SU-DHL-6 (cell line): ENCODE measurements around the gene MUC20.
"Not testable (repeated sequence)": the region's sequence is repeated elsewhere in the genome, so short reads cannot be mapped to it uniquely, and the experiment has no call there.

ENCODE experiments used
- CTCF ChIP-seq: fragments of 200-600 bp; sonication (generic); IDR thresholded peaks from one replicate; pipeline ENCODE4 v1.5.1; 2017; ENCODE audit warnings: antibody characterized with exemption, mild to moderate bottlenecking, low read length, moderate library complexity; ENCODE audit not compliant: insufficient read depth, poor library complexity, severe bottlenecking
- EZH2phosphoT487 ChIP-seq: fragments of 200-600 bp; sonication (generic), shearing (Covaris generic); conservative IDR thresholded peaks from 2 replicates; pipeline ENCODE4 v1.6.1; 2018; ENCODE audit warnings: mild to moderate bottlenecking, antibody characterized with exemption, low read length, moderate library complexity, mixed read lengths

GRCh38 chr3:195722996-195723345 lies 2.2 kb downstream of the MUC20 start:
- not testable (repeated sequence) for TF ChIP-seq CTCF, EZH2phosphoT487
